ENCODE results near the gene MAN1C1. TPM values are rescaled to one million over a fixed set of nuclear protein-coding genes. Genes with fewer than 3 reads are reported as not detected.

Gene MAN1C1
- polyA plus RNA-seq, 1 of the 3 experiments (the other 2 are of a cell fraction): 0.20 TPM

DNA sequence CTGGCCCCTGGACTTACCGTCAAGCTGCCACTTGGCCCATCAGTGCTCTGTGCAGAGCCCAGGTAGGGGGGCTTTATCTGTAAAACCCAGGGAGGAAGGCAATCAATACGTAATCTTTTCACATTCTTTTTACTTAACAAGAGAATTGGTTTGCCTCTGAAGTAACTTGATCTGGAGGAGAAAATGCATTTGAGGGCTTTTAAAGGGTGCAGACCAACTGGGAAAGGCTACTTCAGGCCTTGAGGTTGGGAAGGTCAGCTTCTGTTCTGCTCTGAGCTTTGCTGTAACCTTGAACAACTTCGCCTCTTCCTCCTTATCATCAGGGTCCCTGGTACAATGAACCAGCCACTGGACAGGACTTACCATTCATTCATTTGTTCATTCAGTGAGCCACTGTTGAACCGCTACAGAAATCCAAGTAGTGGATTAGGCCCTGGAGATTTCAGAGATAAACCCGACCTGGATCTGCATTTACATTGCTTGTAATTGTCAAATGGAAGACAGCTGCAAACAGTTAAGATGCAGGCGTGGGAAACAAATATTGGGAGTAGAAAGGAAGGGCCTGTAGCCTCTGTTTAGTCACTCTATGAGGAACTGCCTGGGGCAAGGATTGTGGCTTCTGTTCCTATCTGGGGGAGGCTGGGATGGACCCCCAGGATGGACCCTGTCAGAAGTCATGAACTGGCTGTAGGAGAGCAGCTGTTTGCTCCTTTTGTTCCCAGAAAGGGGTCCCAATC is 90.9 kb downstream of the MAN1C1 start (continued):
- TF ChIP-seq EZH2phosphoT487 (IDR thresholded peaks at IDR 0.05; ENCODE audit: borderline replicate concordance, low read depth) (no peak), NFIC (IDR thresholded peaks at IDR 0.05; ENCODE audit: borderline replicate concordance) (no peak), MXI1 (IDR thresholded peaks at IDR 0.05; ENCODE audit: low read depth, low read length) (peak; percentile 39; the same call in 1 of the 2 replicates), SMC3 (IDR thresholded peaks at IDR 0.05; ENCODE audit: low read depth, low read length) (no peak), RXRA (IDR thresholded peaks at IDR 0.05; ENCODE audit: borderline replicate concordance, low read depth) (no peak), TCF12 (IDR thresholded peaks at IDR 0.05) (peak; percentile 56), ELF1 (IDR thresholded peaks at IDR 0.05) (no peak), FOXM1 (IDR thresholded peaks at IDR 0.05; ENCODE audit: low read depth) (no peak)
- TF ChIP-seq, protein P1, sequence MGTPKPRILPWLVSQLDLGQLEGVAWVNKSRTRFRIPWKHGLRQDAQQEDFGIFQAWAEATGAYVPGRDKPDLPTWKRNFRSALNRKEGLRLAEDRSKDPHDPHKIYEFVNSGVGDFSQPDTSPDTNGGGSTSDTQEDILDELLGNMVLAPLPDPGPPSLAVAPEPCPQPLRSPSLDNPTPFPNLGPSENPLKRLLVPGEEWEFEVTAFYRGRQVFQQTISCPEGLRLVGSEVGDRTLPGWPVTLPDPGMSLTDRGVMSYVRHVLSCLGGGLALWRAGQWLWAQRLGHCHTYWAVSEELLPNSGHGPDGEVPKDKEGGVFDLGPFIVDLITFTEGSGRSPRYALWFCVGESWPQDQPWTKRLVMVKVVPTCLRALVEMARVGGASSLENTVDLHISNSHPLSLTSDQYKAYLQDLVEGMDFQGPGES (IDR thresholded peaks at IDR 0.05; ENCODE audit: low read depth, low read length): no peak
- TF ChIP-seq, protein P2, sequence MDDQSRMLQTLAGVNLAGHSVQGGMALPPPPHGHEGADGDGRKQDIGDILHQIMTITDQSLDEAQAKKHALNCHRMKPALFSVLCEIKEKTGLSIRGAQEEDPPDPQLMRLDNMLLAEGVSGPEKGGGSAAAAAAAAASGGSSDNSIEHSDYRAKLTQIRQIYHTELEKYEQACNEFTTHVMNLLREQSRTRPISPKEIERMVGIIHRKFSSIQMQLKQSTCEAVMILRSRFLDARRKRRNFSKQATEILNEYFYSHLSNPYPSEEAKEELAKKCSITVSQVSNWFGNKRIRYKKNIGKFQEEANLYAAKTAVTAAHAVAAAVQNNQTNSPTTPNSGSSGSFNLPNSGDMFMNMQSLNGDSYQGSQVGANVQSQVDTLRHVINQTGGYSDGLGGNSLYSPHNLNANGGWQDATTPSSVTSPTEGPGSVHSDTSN (IDR thresholded peaks at IDR 0.05): no peak

GRCh38 chr1:25710583-25711347 is 94.2 kb downstream of the MAN1C1 start:
- H4K20me1 ChIP-seq (ENCODE audit: insufficient read depth): no peaks in the 10 kb centered on the region
- no peak overlapping the region for H2AFZ ChIP-seq (ENCODE audit: low read depth)
- H3K36me3 ChIP-seq (replicated peaks in 1 of 2; ENCODE audit: control insufficient read depth in 1 of 2, insufficient read depth in 2 of 2, low read length in 1 of 2): no peaks in the 10 kb centered on the region
- H3K4me1 ChIP-seq (ENCODE audit: control insufficient read depth in 1 of 2, insufficient read depth in 2 of 2, low read depth in 1 of 2, low read length in 1 of 2): peaks cover 18 to 30% of the 10 kb centered on the region in 2 experiments
- H3K27me3 ChIP-seq (ENCODE audit: insufficient read depth): no peaks in the 10 kb centered on the region
- H3K79me2 ChIP-seq (ENCODE audit: insufficient read depth): no peaks in the 10 kb centered on the region
- H3K4me2 ChIP-seq: no peak overlapping the region
- H3K9me2 ChIP-seq: no peaks in the 10 kb centered on the region
- no peak overlapping the region for H3K27ac ChIP-seq (ENCODE audit: low read depth in 2 of 2, low read length in 1 of 2)
- H3K9me3 ChIP-seq: no peaks in the 10 kb centered on the region
- no peak overlapping the region for H3K4me3 ChIP-seq (ENCODE audit: low read depth in 2 of 2, low read length in 1 of 2)
- CTCF ChIA-PET: no interaction called here
- TF ChIP-seq FOXJ3 (CRISPR knock-in tag; IDR thresholded peaks at IDR 0.05) (no peak), FOSL2 (IDR thresholded peaks at IDR 0.05; ENCODE audit: borderline replicate concordance, low read depth) (no peak)
- POLR2A ChIA-PET: no interaction called here
- WGBS (ENCODE audit: low lambda C conversion rate): 95% methylated on average over 7 of the region's 7 CpGs
- no peaks in the 10 kb centered on the region for H3F3A ChIP-seq (replicated peaks; ENCODE audit: insufficient read depth)
- no peak overlapping the region for H3K9ac ChIP-seq
- no peak for DNase-seq
